Thymus (tissue), 11 donors: ENCODE measurements around the gene AIRE. TPM values are rescaled to one million over a fixed set of nuclear protein-coding genes. Genes with fewer than 3 reads are reported as not detected.
A peak's percentile ranks its signal among the peaks of the same experiment; 100 is the strongest.

Source experiments
- DNase-seq, 9 donors: peaks; one replicate each; pipeline ENCODE4 v3.0.0-alpha.2; 2013; ENCODE audit warnings: low spot score in 9 of 9, low read depth in 6 of 9, missing footprints in 1 of 9
- H3K27ac ChIP-seq, 2 donors: one replicate each; pipeline ENCODE4 v1.5.1; 2013; ENCODE audit warnings: control low read depth in 1 of 2, low read depth in 1 of 2, low read length in 1 of 2, mild to moderate bottlenecking in 1 of 2, moderate library complexity in 1 of 2
- H3K27me3 ChIP-seq, 2 donors: one replicate each; pipeline ENCODE4 v1.5.1; 2013; ENCODE audit warnings: low read length in 1 of 2; ENCODE audit not compliant: control insufficient read depth in 2 of 2, insufficient read depth in 1 of 2
- H3K36me3 ChIP-seq, 2 donors: one replicate each; pipeline ENCODE4 v1.5.1; 2013; ENCODE audit warnings: low read length in 1 of 2, mild to moderate bottlenecking in 1 of 2, moderate library complexity in 1 of 2; ENCODE audit not compliant: control insufficient read depth in 2 of 2, insufficient read depth in 2 of 2
- H3K4me1 ChIP-seq, 2 donors: one replicate each; pipeline ENCODE4 v1.5.1; 2013; ENCODE audit warnings: low read length in 2 of 2; ENCODE audit not compliant: control insufficient read depth in 2 of 2, insufficient read depth in 2 of 2
- H3K4me3 ChIP-seq, 2 donors: one replicate each; pipeline ENCODE4 v1.5.1; 2013; ENCODE audit warnings: low read length in 2 of 2, control low read depth in 1 of 2, mild to moderate bottlenecking in 1 of 2
- H3K9me3 ChIP-seq, 2 donors: one replicate each; pipeline ENCODE4 v1.5.1; 2013; ENCODE audit warnings: low read length in 1 of 2, mild to moderate bottlenecking in 1 of 2; ENCODE audit not compliant: control insufficient read depth in 2 of 2, insufficient read depth in 1 of 2
- WGBS: extraction: QIAGEN DNeasy Blood & Tissue Kit; methylation state at CpG from one replicate; pipeline ENCODE4 v1.1.7; 2013; 5-methylcytosine and 5-hydroxymethylcytosine counted together
- polyA plus RNA-seq: library from polyadenylated mRNA; stranded (reverse); fragments of 200-250 nt; gene quantifications from one replicate; pipeline ENCODE4 v1.2.3, GENCODE V29; 2013
- total RNA-seq: library from RNA; stranded (reverse); fragments of 120-200 nt; gene quantifications from one replicate; pipeline ENCODE4 v1.2.4, GENCODE V29; 2013
- donor health status: healthy.

AIRE gene
- total and polyA plus RNA-seq, 2 donors = 11.9 to 52.2 TPM

DNA sequence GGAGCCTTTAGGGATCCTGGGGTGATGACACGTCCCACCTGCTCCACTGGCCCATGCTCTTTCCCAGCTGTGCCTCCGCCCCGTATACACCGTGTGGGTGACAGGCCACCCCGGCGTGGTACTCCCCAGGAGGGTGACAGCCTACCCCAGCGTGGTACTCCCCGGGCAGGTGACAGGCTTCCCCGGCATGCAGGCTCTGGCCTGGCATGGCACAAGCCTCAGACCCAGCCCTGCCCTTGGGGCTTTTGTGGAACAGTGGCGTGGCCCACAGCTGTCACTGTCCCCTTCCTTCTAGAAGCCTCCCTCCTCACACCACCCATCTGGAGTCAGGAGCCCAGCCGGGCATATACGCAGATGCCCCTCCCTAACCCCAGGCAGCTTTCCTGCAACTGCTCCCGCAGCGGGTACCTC lies 9.5 kb downstream of the AIRE start:
- peaks cover 8 to 24% of the 10 kb centered on the region in 2 donors for H3K4me1 ChIP-seq
- no peak overlapping the region for H3K4me3 ChIP-seq
- no peak for DNase-seq
- no peaks in the 10 kb centered on the region for H3K36me3 ChIP-seq
- H3K27ac ChIP-seq = no peak overlapping the region
- WGBS = 94% methylated on average over 14 of the region's 14 CpGs
- H3K27me3 ChIP-seq = peaks cover 0 to 23% of the 10 kb centered on the region in 2 donors
- no peaks in the 10 kb centered on the region for H3K9me3 ChIP-seq

DNA sequence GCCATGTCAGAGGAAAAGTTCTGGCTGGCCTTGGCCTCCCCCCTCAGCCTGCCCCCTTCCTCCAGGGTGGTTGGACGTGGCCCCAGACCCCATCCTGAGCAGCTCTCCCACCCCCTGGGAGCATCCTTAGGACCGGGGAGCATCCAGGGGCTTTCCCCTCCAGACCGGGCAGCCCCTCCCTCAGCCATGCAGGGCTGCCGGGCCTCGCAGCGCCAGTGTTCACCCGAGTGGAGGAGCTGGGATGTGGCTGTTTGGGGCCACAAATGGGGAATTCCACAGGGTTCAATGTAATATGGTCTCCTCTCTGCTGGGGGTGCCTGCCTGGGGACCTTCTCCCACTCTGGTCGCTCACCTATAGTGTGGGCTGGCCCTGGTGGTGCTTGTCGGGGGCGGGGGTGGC lies 10.0 kb downstream of the AIRE start:
- Histone ChIP-seq H3K27ac (no peak overlapping the region), H3K9me3 (no peaks in the 10 kb centered on the region), H3K4me1 (peaks cover 9 to 26% of the 10 kb centered on the region in 2 donors), H3K4me3 (no peak overlapping the region), H3K36me3 (no peaks in the 10 kb centered on the region), H3K27me3 (peaks cover 0 to 23% of the 10 kb centered on the region in 2 donors)
- no peak for DNase-seq
- WGBS = 90% methylated on average over 10 of the region's 10 CpGs

DNA sequence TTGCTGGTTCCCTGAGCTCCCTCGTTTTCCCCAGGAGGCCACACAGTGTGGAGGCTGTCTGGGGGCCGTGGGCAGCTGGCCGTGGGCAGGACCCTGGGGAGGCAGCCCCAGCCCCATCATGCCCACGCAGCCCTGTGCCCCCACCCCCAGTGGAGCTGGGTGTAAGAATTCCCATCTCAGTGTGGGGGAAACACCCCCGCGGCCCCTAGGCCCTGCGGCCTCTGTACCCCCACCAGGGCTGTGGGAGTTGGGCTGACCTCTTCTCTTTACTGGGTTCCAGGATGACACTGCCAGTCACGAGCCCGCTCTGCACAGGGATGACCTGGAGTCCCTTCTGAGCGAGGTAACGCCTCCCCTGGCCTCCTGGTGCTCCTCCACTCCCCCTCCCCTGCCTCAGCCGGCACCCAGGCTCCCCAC lies 10.4 kb downstream of the AIRE start:
- WGBS = 91% methylated on average over 12 of the region's 12 CpGs
- no peaks in the 10 kb centered on the region for H3K9me3 ChIP-seq
- no peaks in the 10 kb centered on the region for H3K36me3 ChIP-seq
- H3K4me3 ChIP-seq = no peak overlapping the region
- no peak overlapping the region for H3K27ac ChIP-seq
- peaks cover 13 to 31% of the 10 kb centered on the region in 2 donors for H3K4me1 ChIP-seq
- no peak for DNase-seq
- H3K27me3 ChIP-seq = peaks cover 0 to 23% of the 10 kb centered on the region in 2 donors

DNA sequence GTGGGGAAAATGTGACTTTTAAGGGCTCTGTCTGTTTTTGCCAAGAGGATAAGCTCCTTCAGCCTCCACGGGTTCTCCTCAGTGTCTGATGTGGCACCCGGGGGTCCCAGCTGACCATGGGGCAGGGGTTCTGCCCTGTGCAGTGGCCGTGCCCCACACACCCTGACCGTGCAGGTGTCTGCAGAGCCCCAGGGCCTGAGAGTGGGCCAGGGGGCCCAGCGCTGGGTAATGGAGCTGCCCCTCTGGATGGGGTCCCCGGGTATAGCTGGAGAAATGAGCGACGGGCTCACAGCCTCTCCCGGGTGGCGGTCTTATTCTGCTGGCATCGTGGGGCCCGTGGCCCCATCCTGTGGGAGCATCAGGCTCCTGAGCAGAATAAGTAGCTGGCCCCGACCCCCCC lies 11.2 kb downstream of the AIRE start:
- Histone ChIP-seq H3K27me3 (peaks cover 0 to 23% of the 10 kb centered on the region in 2 donors), H3K9me3 (no peaks in the 10 kb centered on the region), H3K27ac (no peak overlapping the region), H3K36me3 (no peaks in the 10 kb centered on the region), H3K4me1 (peaks cover 13 to 38% of the 10 kb centered on the region in 2 donors), H3K4me3 (no peak overlapping the region)
- DNase-seq = no peak
- WGBS = 92% methylated on average over 13 of the region's 13 CpGs

DNA sequence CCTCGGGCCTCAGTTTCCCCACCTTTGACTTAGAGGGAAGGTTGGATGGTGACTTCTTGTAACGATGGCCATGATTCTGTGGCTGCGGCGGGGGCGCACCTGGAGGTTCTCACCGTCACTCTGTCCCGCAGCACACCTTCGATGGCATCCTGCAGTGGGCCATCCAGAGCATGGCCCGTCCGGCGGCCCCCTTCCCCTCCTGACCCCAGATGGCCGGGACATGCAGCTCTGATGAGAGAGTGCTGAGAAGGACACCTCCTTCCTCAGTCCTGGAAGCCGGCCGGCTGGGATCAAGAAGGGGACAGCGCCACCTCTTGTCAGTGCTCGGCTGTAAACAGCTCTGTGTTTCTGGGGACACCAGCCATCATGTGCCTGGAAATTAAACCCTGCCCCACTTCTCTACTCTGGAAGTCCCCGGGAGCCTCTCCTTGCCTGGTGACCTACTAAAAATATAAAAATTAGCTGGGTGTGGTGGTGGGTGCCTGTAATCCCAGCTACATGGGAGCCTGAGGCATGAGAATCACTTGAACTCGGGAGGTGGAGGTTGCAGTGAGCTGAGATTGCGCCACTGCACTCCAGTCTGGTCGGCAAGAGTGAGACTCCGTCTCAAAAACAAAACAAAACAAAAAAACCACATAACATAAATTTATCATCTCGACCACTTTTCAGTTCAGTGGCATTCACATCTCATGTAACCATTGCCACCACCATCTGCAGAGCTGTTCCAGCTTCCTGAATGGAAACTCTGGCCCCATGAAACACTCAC lies 12.0 kb downstream of the AIRE start:
- no peak overlapping the region for H3K4me3 ChIP-seq
- WGBS = 30% methylated on average over 22 of the region's 22 CpGs
- H3K9me3 ChIP-seq = no peaks in the 10 kb centered on the region
- no peaks in the 10 kb centered on the region for H3K36me3 ChIP-seq
- H3K4me1 ChIP-seq = peaks cover 13 to 40% of the 10 kb centered on the region in 2 donors
- no peak overlapping the region for H3K27ac ChIP-seq
- DNase-seq = peak in 8 of 9 donors; percentile 29 to 72 (median 46)
- H3K27me3 ChIP-seq = peaks cover 0 to 23% of the 10 kb centered on the region in 2 donors

DNA sequence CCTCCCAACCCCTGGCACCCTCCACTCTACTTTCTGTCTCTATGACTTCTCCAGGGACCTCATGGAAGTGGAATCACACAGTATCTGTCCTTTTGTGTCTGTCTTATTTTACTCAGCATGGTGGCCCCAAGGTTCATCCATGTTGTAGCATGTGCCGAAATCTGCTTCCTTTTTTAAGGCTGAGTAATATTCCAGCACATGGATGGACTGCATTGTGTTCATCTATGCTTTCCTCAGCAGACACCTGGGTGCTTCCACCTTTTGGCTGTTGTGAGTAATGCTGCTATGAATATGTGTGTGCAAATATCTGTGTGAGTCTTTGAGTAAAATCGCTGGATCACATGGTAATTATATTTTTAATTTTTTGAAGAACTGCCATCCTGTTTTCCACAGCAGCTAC lies 12.6 kb downstream of the AIRE start:
- no peak overlapping the region for H3K27ac ChIP-seq
- H3K4me3 ChIP-seq = no peak overlapping the region

DNA sequence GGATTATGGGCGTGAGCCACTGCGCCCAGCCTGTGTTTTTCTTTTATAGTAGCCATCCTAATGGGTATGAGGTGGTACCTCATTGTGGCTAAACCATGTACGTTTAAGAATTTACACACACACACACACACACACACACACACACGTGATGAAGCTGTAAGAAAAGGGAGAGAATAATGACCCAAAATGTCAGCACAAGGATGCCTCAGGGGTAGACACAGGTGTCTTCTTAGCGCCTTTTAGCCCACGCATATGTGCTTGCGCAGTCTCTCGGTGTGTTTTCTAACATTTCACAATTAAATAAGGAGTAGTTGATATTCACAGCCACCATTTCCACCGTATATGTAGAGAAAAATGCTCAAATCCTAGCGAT lies 13.4 kb downstream of the AIRE start:
- Histone ChIP-seq H3K4me3 (peak overlapping the region; percentile 49 to 96), H3K9me3 (no peaks in the 10 kb centered on the region), H3K36me3 (no peaks in the 10 kb centered on the region), H3K4me1 (peaks cover 13 to 43% of the 10 kb centered on the region in 2 donors), H3K27me3 (peaks cover 0 to 23% of the 10 kb centered on the region in 2 donors), H3K27ac (peak overlapping the region; percentile 67 to 91)
- peak in 4 of 9 donors; percentile 5 to 17 (median 11) for DNase-seq
- WGBS = 32% methylated on average over 10 of the region's 10 CpGs

More for the DNA sequence above, 12.6 kb downstream of the AIRE start:
- Histone ChIP-seq H3K9me3 (no peaks in the 10 kb centered on the region), H3K36me3 (no peaks in the 10 kb centered on the region), H3K4me1 (peaks cover 13 to 41% of the 10 kb centered on the region in 2 donors), H3K27me3 (peaks cover 0 to 23% of the 10 kb centered on the region in 2 donors)
- no peak for DNase-seq
- WGBS = 95% methylated on average over 2 of the region's 2 CpGs

DNA sequence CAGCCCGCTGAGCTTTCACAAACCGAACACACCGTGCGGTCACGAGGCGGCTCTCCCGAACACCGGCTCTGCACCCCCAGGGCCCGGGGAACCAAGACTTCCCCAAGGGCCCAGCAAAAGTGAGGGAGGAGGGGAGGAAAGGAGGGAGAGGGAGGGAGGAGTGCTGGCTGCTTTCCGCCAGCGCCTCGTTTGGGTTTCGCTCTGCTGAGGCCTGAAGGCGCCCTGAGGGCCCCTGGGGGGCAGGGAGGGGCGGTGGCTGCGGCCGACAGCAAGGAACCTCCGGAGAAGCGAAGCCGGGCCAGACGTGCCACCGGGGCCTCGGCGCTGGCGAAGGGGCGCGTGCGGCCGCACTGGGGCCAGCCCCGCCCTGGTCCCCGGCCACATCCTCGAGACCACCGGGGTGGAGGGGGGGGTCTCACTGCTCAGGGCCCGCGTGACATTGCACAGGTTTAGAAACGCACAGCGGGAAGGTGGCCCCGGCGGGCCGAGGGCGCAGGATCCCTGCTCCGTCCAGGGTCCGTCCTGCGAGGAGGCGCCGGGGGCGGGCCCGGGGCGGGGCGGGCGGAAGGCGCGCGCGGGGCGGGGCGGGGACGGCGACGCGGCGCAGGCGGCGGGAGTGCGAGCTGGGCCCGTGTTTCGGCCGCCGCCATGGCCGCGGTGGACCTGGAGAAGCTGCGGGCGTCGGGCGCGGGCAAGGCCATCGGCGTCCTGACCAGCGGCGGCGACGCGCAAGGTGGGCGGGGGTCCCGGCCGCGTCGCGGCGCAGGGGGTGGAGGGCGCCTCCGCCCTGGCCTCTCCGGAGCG lies 14.0 kb downstream of the AIRE start, which contains the start of gene PFKL:
TSS of gene PFKL (plus strand) at position 596 of the 804 bp plus-strand sequence. CDS start at position 649, 53 bp downstream.
- peak in 7 of 9 donors; percentile 19 to 66 (median 34) for DNase-seq
- H3K36me3 ChIP-seq = no peaks in the 10 kb centered on the region

More for the DNA sequence above, 14.0 kb downstream of the AIRE start, which contains the start of gene PFKL:
- WGBS = under 1% methylated on average over 94 of the region's 94 CpGs
- H3K9me3 ChIP-seq = no peaks in the 10 kb centered on the region
- H3K4me3 ChIP-seq = peak within 1 kb of the TSS; percentile 49 to 96
- H3K27ac ChIP-seq = peak within 1 kb of the TSS; percentile 67 to 91
- H3K4me1 ChIP-seq = peaks cover 13 to 44% of the 10 kb centered on the region in 2 donors
- H3K27me3 ChIP-seq = peaks cover 0 to 23% of the 10 kb centered on the region in 2 donors
